Kidney (tissue), 22 donors: ENCODE measurements around the gene EID1. TPM values are rescaled to one million over a fixed set of nuclear protein-coding genes. Genes with fewer than 3 reads are reported as not detected.

Experiments used
- DNase-seq, 5 donors: peaks; one replicate each; pipeline ENCODE4 v3.0.0-alpha.2; 2013 to 2020
- FAIRE-seq: peaks from 2 replicates; lab custom pipeline; 2012; peaks lifted over from hg19 to GRCh38; lab: Jason Lieb, UNC
- H3K27ac ChIP-seq, 2 donors: one replicate each; pipeline ENCODE4 v1.7.0; 2013; ENCODE audit warnings: low read depth in 2 of 2, low read length in 2 of 2, inconsistent platforms in 1 of 2
- H3K27me3 ChIP-seq: one replicate; pipeline ENCODE4 v1.7.1; 2013; ENCODE audit warnings: low read length, inconsistent platforms; ENCODE audit not compliant: control insufficient read depth, insufficient read depth
- H3K36me3 ChIP-seq, 3 donors: one replicate each; pipeline versions ENCODE4 v1.7.0 to v1.7.1; 2013; ENCODE audit warnings: low read length in 3 of 3, control low read depth in 1 of 3, inconsistent platforms in 1 of 3; ENCODE audit not compliant: insufficient read depth in 3 of 3, control insufficient read depth in 2 of 3
- H3K4me1 ChIP-seq, 3 donors: one replicate each; pipeline versions ENCODE4 v1.7.0 to v1.7.1; 2013; ENCODE audit warnings: low read length in 3 of 3, inconsistent platforms in 1 of 3, low read depth in 1 of 3; ENCODE audit not compliant: control insufficient read depth in 2 of 3, insufficient read depth in 2 of 3
- H3K4me3 ChIP-seq, 3 donors: one replicate each; pipeline versions ENCODE4 v1.7.0 to v1.8.1; 2013; ENCODE audit warnings: low read length in 3 of 3, control low read depth in 1 of 3, inconsistent platforms in 1 of 3
- H3K9ac ChIP-seq, 3 donors: one replicate each; pipeline versions ENCODE4 v1.7.0 to v1.7.1; 2013; ENCODE audit warnings: low read length in 3 of 3, control low read depth in 1 of 3, inconsistent platforms in 1 of 3
- H3K9me3 ChIP-seq, 3 donors: one replicate each; pipeline versions ENCODE4 v1.7.0 to v1.7.1; 2013; ENCODE audit warnings: low read length in 3 of 3, control low read depth in 1 of 3, inconsistent platforms in 1 of 3; ENCODE audit not compliant: control insufficient read depth in 2 of 3, insufficient read depth in 1 of 3
- intact Hi-C: fragments of 100-400 bp; cut with DNase I; formaldehyde crosslinking; loops from one replicate; pipeline ENCODE4 v1.11.1; 2022
- long read RNA-seq, 10 donors: library from polyadenylated mRNA in 1 of 10; unstranded in 1 of 10; transcript quantifications; one replicate each; pipeline ENCODE4 v2.0.0 and lab custom pipeline, GENCODE V29; 2021 to 2026
- polyA plus RNA-seq: library from polyadenylated mRNA; stranded (reverse); fragments of 350-450 nt; fragmentation: Illumina TruSeq; extraction: RNeasy Lipid Tissue Mini Kit (QIAGEN cat#74804); gene quantifications from one replicate; pipeline ENCODE4 v1.2.3, GENCODE V29; 2014; ENCODE audit warnings: low read depth, low replicate concordance; ENCODE audit not compliant: insufficient read depth
- total RNA-seq: library from RNA; stranded (reverse); fragmentation: NEBNext Ultra II Directional; extraction: Animal tissue kit (Norgen Biotek cat#: 25700); gene quantifications from one replicate; pipeline ENCODE4 v1.2.1, GENCODE V29; 2021
- TF ChIP-seq, protein P1 (sequence below): IDR thresholded peaks from 3 replicates; pipeline ENCODE4 v1.5.1; 2012; ENCODE audit warnings: mild to moderate bottlenecking, moderate library complexity, borderline replicate concordance; ENCODE audit not compliant: insufficient read depth; ENCODE audit errors: extremely low read depth
- donor health status: control.
- donor health status: control.
- donor health status: control.
- donor health status: control.
- donor health status: control.
- donor health status: DM: yes; HTN: yes; CAD: no.
- donor health status: Normal renal cell carcinoma (clear cell type).

EID1 gene
- total RNA-seq (119 TPM), polyA plus RNA-seq (123 TPM)
- long read RNA-seq, donor 1, transcript EID1-201 (1 exons, 2,298 nt) = major isoform, 288 of 288 reads
- long read RNA-seq, donor 1, partial matches to known transcripts = 0 of 288 reads
- long read RNA-seq, donor 1, other reads (novel, unspliced or antisense) = 0 of 288 reads
- long read RNA-seq, donor 2, transcript EID1-201 (1 exons, 2,298 nt) = major isoform, 340 of 341 reads
- long read RNA-seq, donor 2, partial matches to known transcripts = 0 of 341 reads
- long read RNA-seq, donor 2, other reads (novel, unspliced or antisense) = 0 of 341 reads
- long read RNA-seq, donor 3, transcript EID1-201 (1 exons, 2,298 nt) = major isoform, 320 of 320 reads
- long read RNA-seq, donor 3, partial matches to known transcripts = 0 of 320 reads
- long read RNA-seq, donor 3, other reads (novel, unspliced or antisense) = 0 of 320 reads
- long read RNA-seq, donor 4, transcript EID1-201 (1 exons, 2,298 nt) = major isoform, 248 of 248 reads
- long read RNA-seq, donor 4, partial matches to known transcripts = 0 of 248 reads
- long read RNA-seq, donor 4, other reads (novel, unspliced or antisense) = 0 of 248 reads
- long read RNA-seq, donor 5, transcript EID1-201 (1 exons, 2,298 nt) = major isoform, 25 of 25 reads
- long read RNA-seq, donor 5, partial matches to known transcripts = 0 of 25 reads
- long read RNA-seq, donor 5, other reads (novel, unspliced or antisense) = 0 of 25 reads
- long read RNA-seq, donor 6, transcript EID1-201 (1 exons, 2,298 nt) = major isoform, 609 of 609 reads
- long read RNA-seq, donor 6, partial matches to known transcripts = 0 of 609 reads
- long read RNA-seq, donor 6, other reads (novel, unspliced or antisense) = 0 of 609 reads
- long read RNA-seq, donor 7, transcript EID1-201 (1 exons, 2,298 nt) = major isoform, 179 of 179 reads
- long read RNA-seq, donor 7, partial matches to known transcripts = 0 of 179 reads
- long read RNA-seq, donor 7, other reads (novel, unspliced or antisense) = 0 of 179 reads
- long read RNA-seq, donor 8, transcript EID1-201 (1 exons, 2,298 nt) = major isoform, 322 of 322 reads
- long read RNA-seq, donor 8, partial matches to known transcripts = 0 of 322 reads
- long read RNA-seq, donor 8, other reads (novel, unspliced or antisense) = 0 of 322 reads
- long read RNA-seq, donor 9, transcript EID1-201 (1 exons, 2,298 nt) = major isoform, 172 of 172 reads
- long read RNA-seq, donor 9, partial matches to known transcripts = 0 of 172 reads
- long read RNA-seq, donor 9, other reads (novel, unspliced or antisense) = 0 of 172 reads
- long read RNA-seq, donor 10, transcript EID1-201 (1 exons, 2,298 nt) = major isoform, 346 of 346 reads
- long read RNA-seq, donor 10, partial matches to known transcripts = 0 of 346 reads
- long read RNA-seq, donor 10, other reads (novel, unspliced or antisense) = 0 of 346 reads

DNA sequence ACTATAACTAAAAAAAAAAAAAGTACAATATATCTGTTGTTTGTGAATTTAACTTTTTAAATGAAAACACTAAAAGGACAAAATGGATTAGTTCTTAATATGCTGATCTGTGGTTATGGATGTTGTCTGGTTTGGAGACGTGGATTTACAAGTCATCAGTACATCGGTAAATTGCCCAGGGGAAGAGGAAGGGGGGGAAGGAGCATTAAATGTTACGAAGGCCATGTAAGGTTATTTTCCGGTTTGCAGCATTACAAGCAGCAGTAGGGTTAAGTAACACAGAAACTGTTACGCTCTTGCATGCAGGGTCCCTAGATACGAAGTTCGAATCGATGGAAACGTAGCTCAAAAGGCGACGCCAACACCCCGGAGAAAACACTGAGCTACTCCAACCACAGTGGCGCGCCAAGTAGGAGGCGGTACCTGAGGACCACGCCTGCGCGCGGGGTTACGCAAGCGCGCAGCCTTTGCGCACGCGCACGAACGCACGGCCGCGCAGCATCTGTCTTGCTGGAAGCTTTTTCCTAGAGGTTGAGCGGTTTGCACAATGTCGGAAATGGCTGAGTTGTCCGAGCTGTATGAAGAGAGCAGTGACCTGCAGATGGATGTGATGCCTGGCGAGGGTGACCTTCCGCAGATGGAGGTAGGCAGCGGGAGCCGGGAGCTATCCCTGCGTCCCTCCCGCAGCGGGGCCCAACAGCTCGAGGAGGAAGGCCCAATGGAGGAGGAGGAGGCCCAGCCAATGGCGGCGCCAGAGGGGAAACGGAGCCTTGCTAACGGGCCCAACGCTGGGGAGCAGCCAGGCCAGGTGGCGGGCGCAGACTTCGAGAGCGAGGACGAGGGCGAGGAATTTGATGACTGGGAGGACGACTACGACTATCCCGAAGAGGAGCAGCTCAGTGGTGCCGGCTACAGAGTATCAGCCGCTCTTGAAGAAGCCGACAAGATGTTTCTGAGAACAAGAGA lies at the start of gene EID1:
Gene EID1, plus strand, starts transcription at position 505 of the 966 bp plus-strand sequence. Its CDS starts 43 bp downstream, at position 548.
- H3K9ac ChIP-seq = peak within 1 kb of the TSS; percentile 64 to 89 (median 77)
- TF ChIP-seq, protein P1, sequence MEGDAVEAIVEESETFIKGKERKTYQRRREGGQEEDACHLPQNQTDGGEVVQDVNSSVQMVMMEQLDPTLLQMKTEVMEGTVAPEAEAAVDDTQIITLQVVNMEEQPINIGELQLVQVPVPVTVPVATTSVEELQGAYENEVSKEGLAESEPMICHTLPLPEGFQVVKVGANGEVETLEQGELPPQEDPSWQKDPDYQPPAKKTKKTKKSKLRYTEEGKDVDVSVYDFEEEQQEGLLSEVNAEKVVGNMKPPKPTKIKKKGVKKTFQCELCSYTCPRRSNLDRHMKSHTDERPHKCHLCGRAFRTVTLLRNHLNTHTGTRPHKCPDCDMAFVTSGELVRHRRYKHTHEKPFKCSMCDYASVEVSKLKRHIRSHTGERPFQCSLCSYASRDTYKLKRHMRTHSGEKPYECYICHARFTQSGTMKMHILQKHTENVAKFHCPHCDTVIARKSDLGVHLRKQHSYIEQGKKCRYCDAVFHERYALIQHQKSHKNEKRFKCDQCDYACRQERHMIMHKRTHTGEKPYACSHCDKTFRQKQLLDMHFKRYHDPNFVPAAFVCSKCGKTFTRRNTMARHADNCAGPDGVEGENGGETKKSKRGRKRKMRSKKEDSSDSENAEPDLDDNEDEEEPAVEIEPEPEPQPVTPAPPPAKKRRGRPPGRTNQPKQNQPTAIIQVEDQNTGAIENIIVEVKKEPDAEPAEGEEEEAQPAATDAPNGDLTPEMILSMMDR = no peak
- no peaks in the 10 kb centered on the region for H3K9me3 ChIP-seq
- DNase-seq (peak; percentile 96 to 98 (median 96)), FAIRE-seq (peak; percentile 37)
- H3K4me3 ChIP-seq = peak within 1 kb of the TSS; percentile 72 to 99 (median 83)
- no peaks in the 10 kb centered on the region for H3K27me3 ChIP-seq
- peak within 1 kb of the TSS; percentile 84 to 92 for H3K27ac ChIP-seq
- no peaks in the 10 kb centered on the region for H3K36me3 ChIP-seq
- peaks cover 0 to 17% (median 6%) of the 10 kb centered on the region in 3 donors for H3K4me1 ChIP-seq
- intact Hi-C loops = no loop called here

DNA sequence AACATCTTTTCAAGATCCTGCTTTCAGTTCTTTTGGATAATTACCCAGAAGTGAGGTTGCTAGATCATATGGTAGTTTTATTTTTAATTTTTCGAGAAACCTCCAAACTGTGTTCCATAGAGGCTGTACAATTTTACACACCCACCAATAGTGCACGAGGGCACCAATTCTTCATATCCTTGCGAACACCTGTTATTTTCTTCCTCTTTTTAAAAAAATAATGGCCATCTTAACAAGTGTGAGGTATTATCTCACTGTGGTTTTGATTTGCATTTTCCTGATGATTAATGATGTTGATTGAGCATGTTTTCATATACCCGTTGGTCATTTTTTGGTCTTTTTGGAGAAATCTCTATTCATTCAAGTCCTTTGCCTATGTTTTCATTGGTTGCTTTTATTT lies 49.5 kb upstream of the EID1 start:
- TF ChIP-seq, protein P1 = no peak
- Histone ChIP-seq H3K9me3 (no peaks in the 10 kb centered on the region), H3K27ac (no peak overlapping the region), H3K36me3 (no peaks in the 10 kb centered on the region), H3K4me3 (no peak overlapping the region), H3K27me3 (no peaks in the 10 kb centered on the region), H3K4me1 (no peaks in the 10 kb centered on the region), H3K9ac (no peak overlapping the region)
- intact Hi-C loops = no loop called here
- DNase-seq = no peak
- no peak for FAIRE-seq

- Histone ChIP-seq H3K27me3 (no peaks in the 10 kb centered on the region), H3K4me1 (no peaks in the 10 kb centered on the region), H3K4me3 (no peak overlapping the region), H3K27ac (no peak overlapping the region), H3K9ac (no peak overlapping the region), H3K9me3 (no peaks in the 10 kb centered on the region), H3K36me3 (no peaks in the 10 kb centered on the region)
- TF ChIP-seq, protein P1 = no peak
- no peak for DNase-seq
- intact Hi-C loops = no loop called here
- FAIRE-seq = no peak
Observed at GRCh38 chr15:48828906-48829305, 49.0 kb upstream of the EID1 start.
